Activated T-helper 17 cell treated with anti-CD3 and anti-CD28 coated beads, Interleukin-2, amount 50 U/mL, for 72 hours (primary cell): ENCODE results near the gene NRXN3. TPM values are rescaled to one million over a fixed set of nuclear protein-coding genes. Genes with fewer than 3 reads are reported as not detected.

ENCODE experiments used
- ATAC-seq: fragments of 150-1000 bp; cut with Tn5 transposase; replicated peaks from 2 replicates; pipeline ENCODE4 v1.10.0; 2021; ENCODE audit warnings: mild to moderate bottlenecking, moderate library complexity
- H3K27ac Mint-ChIP-seq: one replicate; pipeline ENCODE4 v1.8.0; 2022; ENCODE audit warnings: mixed read lengths
- H3K27me3 Mint-ChIP-seq: one replicate; pipeline ENCODE4 v1.8.0; 2022; ENCODE audit warnings: mixed read lengths
- H3K36me3 Mint-ChIP-seq: one replicate; pipeline ENCODE4 v1.8.0; 2022; ENCODE audit warnings: low read depth, mild to moderate bottlenecking, mixed read lengths
- H3K4me1 Mint-ChIP-seq: one replicate; pipeline ENCODE4 v1.8.0; 2022; ENCODE audit warnings: mixed read lengths
- H3K4me3 Mint-ChIP-seq: one replicate; pipeline ENCODE4 v1.8.0; 2022; ENCODE audit warnings: mild to moderate bottlenecking, mixed read lengths
- H3K9me3 Mint-ChIP-seq: one replicate; pipeline ENCODE4 v1.8.0; 2022; ENCODE audit warnings: mixed read lengths
- total RNA-seq, 2 donors: library from RNA; stranded (reverse); gene quantifications; one replicate each; pipeline ENCODE4 v1.2.3, GENCODE V29; 2022

NRXN3 gene
- total RNA-seq, 2 donors from 2014 or later = not detected

GRCh38 chr14:79511146-79511545 lies 1341.0 kb downstream of the NRXN3 start:
- Mint-ChIP-seq H3K36me3 (no peaks in the 10 kb centered on the region), H3K27ac (no peak overlapping the region), H3K9me3 (peaks cover 3% of the 10 kb centered on the region)

GRCh38 chr14:79513446-79513845 lies 1343.3 kb downstream of the NRXN3 start:
- Mint-ChIP-seq H3K27ac (no peak overlapping the region), H3K27me3 (no peaks in the 10 kb centered on the region), H3K4me1 (no peaks in the 10 kb centered on the region), H3K36me3 (no peaks in the 10 kb centered on the region), H3K4me3 (no peak overlapping the region), H3K9me3 (peaks cover 3% of the 10 kb centered on the region)
- ATAC-seq = no peak

More at GRCh38 chr14:79511146-79511545, 1341.0 kb downstream of the NRXN3 start:
- Mint-ChIP-seq H3K4me1 (no peaks in the 10 kb centered on the region), H3K4me3 (no peak overlapping the region), H3K27me3 (no peaks in the 10 kb centered on the region)
- no peak for ATAC-seq

- Mint-ChIP-seq H3K4me1 (no peaks in the 10 kb centered on the region), H3K27me3 (no peaks in the 10 kb centered on the region), H3K9me3 (peaks cover 3% of the 10 kb centered on the region), H3K4me3 (no peak overlapping the region), H3K27ac (no peak overlapping the region), H3K36me3 (no peaks in the 10 kb centered on the region)
- no peak for ATAC-seq
These were observed 1344.5 kb downstream of the NRXN3 start for GRCh38 chr14:79514700-79515099.

GRCh38 chr14:79515158-79515557 lies 1345.0 kb downstream of the NRXN3 start:
- ATAC-seq = no peak
- no peak overlapping the region for H3K4me3 Mint-ChIP-seq
- no peaks in the 10 kb centered on the region for H3K4me1 Mint-ChIP-seq
- H3K27ac Mint-ChIP-seq = no peak overlapping the region
- peaks cover 3% of the 10 kb centered on the region for H3K9me3 Mint-ChIP-seq
- H3K27me3 Mint-ChIP-seq = no peaks in the 10 kb centered on the region
- no peaks in the 10 kb centered on the region for H3K36me3 Mint-ChIP-seq

GRCh38 chr14:79516009-79516408 lies 1345.8 kb downstream of the NRXN3 start:
- Mint-ChIP-seq H3K27ac (no peak overlapping the region), H3K4me3 (no peak overlapping the region), H3K27me3 (no peaks in the 10 kb centered on the region), H3K9me3 (peaks cover 3% of the 10 kb centered on the region), H3K4me1 (no peaks in the 10 kb centered on the region), H3K36me3 (no peaks in the 10 kb centered on the region)
- no peak for ATAC-seq

GRCh38 chr14:79525416-79525815 lies 1355.2 kb downstream of the NRXN3 start:
- no peak overlapping the region for H3K27ac Mint-ChIP-seq
- no peak overlapping the region for H3K4me3 Mint-ChIP-seq
- peaks cover 7% of the 10 kb centered on the region for H3K9me3 Mint-ChIP-seq
- H3K27me3 Mint-ChIP-seq = no peaks in the 10 kb centered on the region
- ATAC-seq = no peak
- no peaks in the 10 kb centered on the region for H3K4me1 Mint-ChIP-seq
- no peaks in the 10 kb centered on the region for H3K36me3 Mint-ChIP-seq

- Mint-ChIP-seq H3K4me3 (no peak overlapping the region), H3K4me1 (no peaks in the 10 kb centered on the region), H3K27me3 (no peaks in the 10 kb centered on the region), H3K36me3 (no peaks in the 10 kb centered on the region), H3K9me3 (no peaks in the 10 kb centered on the region), H3K27ac (no peak overlapping the region)
- ATAC-seq = no peak
These were observed 1358.7 kb downstream of the NRXN3 start for GRCh38 chr14:79528828-79529416.

- Mint-ChIP-seq H3K4me3 (no peak overlapping the region), H3K36me3 (no peaks in the 10 kb centered on the region), H3K27me3 (no peaks in the 10 kb centered on the region), H3K9me3 (no peaks in the 10 kb centered on the region), H3K4me1 (no peaks in the 10 kb centered on the region), H3K27ac (no peak overlapping the region)
- ATAC-seq = no peak
These were observed 1360.4 kb downstream of the NRXN3 start for GRCh38 chr14:79530555-79530954.

- ATAC-seq = no peak
- peaks cover 4% of the 10 kb centered on the region for H3K9me3 Mint-ChIP-seq
These were observed 1364.7 kb downstream of the NRXN3 start for GRCh38 chr14:79534703-79535353.

GRCh38 chr14:79540394-79540793 lies 1370.2 kb downstream of the NRXN3 start:
- Mint-ChIP-seq H3K27me3 (no peaks in the 10 kb centered on the region), H3K4me1 (no peaks in the 10 kb centered on the region), H3K27ac (no peak overlapping the region), H3K36me3 (no peaks in the 10 kb centered on the region), H3K9me3 (peaks cover 13% of the 10 kb centered on the region), H3K4me3 (no peak overlapping the region)
- ATAC-seq = no peak

More at GRCh38 chr14:79534703-79535353, 1364.7 kb downstream of the NRXN3 start:
- H3K27ac Mint-ChIP-seq = no peak overlapping the region
- no peaks in the 10 kb centered on the region for H3K27me3 Mint-ChIP-seq
- no peak overlapping the region for H3K4me3 Mint-ChIP-seq
- H3K36me3 Mint-ChIP-seq = no peaks in the 10 kb centered on the region
- H3K4me1 Mint-ChIP-seq = no peaks in the 10 kb centered on the region

GRCh38 chr14:79542121-79542520 lies 1371.9 kb downstream of the NRXN3 start:
- ATAC-seq = no peak
- Mint-ChIP-seq H3K36me3 (no peaks in the 10 kb centered on the region), H3K4me1 (no peaks in the 10 kb centered on the region), H3K27me3 (no peaks in the 10 kb centered on the region), H3K4me3 (no peak overlapping the region), H3K9me3 (peaks cover 15% of the 10 kb centered on the region), H3K27ac (no peak overlapping the region)

GRCh38 chr14:79543348-79543747 lies 1373.2 kb downstream of the NRXN3 start:
- Mint-ChIP-seq H3K27ac (no peak overlapping the region), H3K27me3 (no peaks in the 10 kb centered on the region), H3K36me3 (no peaks in the 10 kb centered on the region), H3K9me3 (peaks cover 15% of the 10 kb centered on the region), H3K4me1 (no peaks in the 10 kb centered on the region), H3K4me3 (no peak overlapping the region)
- ATAC-seq = no peak

- no peak overlapping the region for H3K27ac Mint-ChIP-seq
- H3K36me3 Mint-ChIP-seq = no peaks in the 10 kb centered on the region
- no peak for ATAC-seq
- H3K9me3 Mint-ChIP-seq = peaks cover 15% of the 10 kb centered on the region
- H3K27me3 Mint-ChIP-seq = no peaks in the 10 kb centered on the region
- no peak overlapping the region for H3K4me3 Mint-ChIP-seq
- H3K4me1 Mint-ChIP-seq = no peaks in the 10 kb centered on the region
These were observed 1374.0 kb downstream of the NRXN3 start for GRCh38 chr14:79543967-79544697.

- Mint-ChIP-seq H3K4me3 (no peak overlapping the region), H3K36me3 (no peaks in the 10 kb centered on the region), H3K9me3 (peaks cover 15% of the 10 kb centered on the region), H3K27me3 (no peaks in the 10 kb centered on the region), H3K4me1 (no peaks in the 10 kb centered on the region), H3K27ac (no peak overlapping the region)
- no peak for ATAC-seq
These were observed 1374.5 kb downstream of the NRXN3 start for GRCh38 chr14:79544698-79545070.

GRCh38 chr14:79548836-79549235 lies 1378.7 kb downstream of the NRXN3 start:
- H3K27ac Mint-ChIP-seq = no peak overlapping the region
- no peaks in the 10 kb centered on the region for H3K27me3 Mint-ChIP-seq
- peaks cover 15% of the 10 kb centered on the region for H3K9me3 Mint-ChIP-seq
- no peaks in the 10 kb centered on the region for H3K36me3 Mint-ChIP-seq
- no peaks in the 10 kb centered on the region for H3K4me1 Mint-ChIP-seq
- no peak for ATAC-seq
- H3K4me3 Mint-ChIP-seq = no peak overlapping the region
